Kasumi-1 (cell line): ENCODE data around the gene CELSR3.

Experiments
- DNase-seq, 2 experiments: peaks; one replicate each; lab custom pipeline; 2025; lab: John Stamatoyannopoulos, UW

Gene CELSR3

DNA sequence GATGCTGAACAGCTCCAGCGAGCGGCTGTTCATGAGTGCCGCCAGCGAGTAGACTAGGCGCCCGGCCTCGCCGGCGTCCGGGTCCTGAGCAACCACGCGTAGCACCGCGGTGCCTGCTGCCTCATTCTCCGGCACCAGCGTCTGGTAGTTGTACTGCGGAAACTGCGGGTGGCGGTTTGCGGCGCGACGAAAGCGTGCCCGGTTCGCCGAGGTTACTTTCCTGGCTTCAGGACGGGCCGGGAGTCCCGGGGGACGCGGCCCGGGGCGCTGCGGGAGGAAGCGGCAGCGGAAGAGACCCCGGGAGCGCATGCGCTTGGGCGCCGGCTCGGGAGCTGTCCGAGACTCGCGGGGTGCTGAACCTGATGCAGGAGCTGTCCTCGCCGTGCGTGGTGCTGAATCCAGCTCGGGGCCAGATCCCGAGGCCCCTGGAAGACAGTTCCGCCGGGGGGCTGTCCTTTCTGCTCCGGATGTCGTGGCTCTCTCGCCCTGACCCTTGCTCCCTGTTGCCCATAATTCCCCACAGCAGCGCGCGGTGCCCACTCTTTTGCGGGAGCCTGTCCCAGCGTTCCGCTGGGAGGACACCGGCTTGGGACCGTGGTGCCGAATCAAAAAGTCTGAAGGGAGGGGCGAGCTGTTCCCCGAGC, 1.1 kb downstream of the CELSR3 start:
- peak; percentile 58 for DNase-seq

DNA sequence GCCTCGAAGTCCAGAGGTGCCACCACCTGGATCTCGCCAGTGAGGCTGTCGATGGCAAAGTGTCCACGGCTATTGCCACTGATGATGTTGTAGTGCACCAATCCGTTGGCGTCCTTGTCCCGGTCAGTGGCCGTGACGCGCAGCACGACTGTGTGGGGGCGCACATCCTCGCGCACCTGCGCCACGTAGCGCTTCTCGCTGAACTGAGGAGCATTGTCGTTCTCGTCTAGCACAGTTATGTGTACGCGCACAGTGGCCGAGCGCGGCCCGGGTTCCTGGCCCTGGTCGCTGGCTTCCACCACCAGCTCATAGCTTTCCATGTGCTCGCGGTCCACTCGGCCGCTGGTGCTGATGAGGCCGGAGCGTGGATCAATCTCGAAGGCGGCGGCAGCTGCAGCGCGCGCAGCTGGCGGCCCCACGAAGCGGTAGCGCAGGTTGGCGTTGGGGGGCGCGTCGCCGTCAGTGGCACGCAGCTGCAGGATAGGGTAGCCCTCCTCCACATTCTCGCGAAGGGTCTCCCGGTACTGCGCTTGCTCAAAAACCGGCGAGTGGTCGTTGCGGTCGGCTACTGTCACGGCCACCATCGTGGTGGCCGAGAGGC, 1.8 kb downstream of the CELSR3 start:
- no peak for DNase-seq

DNA sequence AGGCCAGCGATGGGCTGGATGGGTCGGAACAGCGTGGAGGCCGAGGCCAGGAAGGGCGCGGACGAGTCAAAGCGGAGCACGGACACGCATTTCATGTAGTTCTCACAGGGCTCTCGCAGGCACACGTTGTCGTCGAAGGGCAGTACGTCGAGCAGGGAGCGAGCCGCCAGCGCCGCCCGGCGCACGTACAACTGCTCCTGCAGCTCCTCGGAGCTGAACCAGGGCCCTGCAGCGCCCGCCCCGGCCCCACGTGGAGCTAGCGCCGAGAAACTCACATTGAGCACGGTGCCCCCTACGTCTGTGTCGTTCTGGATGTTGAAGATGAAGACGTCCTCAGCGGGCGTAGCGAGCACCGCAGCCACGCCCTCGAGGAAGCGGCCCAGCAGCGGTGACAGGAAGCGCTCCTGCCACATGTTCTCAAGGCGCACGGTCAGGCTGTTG, 5.8 kb downstream of the CELSR3 start:
- peak; percentile 37 to 46 for DNase-seq

DNA sequence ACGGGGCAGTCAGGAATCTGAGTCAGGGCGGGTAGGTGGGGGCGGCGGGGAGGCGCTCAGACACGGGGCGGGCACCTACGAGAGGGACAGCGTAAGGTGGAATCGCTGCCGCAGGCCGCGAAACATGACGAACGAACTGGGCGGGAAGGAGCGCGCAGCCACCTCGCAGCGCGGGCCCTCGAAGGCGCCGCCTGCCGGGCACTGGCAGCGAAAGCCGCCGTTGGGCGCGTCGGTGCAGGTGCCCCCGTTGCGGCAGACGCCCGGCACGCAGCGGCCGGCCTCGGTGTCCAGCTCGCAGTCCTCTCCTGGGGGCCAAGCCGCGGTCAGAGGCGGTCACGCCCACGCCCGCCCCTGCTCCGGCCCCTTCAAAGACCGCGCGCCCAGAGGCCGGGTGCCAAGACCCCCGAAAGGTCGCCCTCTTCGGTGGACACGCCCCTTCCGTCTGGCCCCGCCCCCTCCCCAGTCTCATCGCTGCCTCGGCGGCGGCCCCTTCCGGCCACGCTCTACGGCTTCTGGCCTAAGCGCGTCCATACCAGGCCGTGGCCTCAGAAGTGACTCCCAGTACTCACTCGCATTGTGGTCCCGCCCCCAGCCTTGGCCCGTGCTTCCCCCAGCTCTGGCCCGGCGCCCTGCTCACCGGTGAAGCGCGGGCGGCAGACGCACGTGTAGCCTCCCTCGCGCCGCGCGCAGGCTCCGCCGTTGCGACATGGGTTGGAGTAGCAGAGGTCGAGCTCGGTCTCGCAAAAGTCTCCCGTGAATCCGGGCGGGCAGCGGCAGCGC, 6.4 kb downstream of the CELSR3 start:
- peak; percentile 76 for DNase-seq

DNA sequence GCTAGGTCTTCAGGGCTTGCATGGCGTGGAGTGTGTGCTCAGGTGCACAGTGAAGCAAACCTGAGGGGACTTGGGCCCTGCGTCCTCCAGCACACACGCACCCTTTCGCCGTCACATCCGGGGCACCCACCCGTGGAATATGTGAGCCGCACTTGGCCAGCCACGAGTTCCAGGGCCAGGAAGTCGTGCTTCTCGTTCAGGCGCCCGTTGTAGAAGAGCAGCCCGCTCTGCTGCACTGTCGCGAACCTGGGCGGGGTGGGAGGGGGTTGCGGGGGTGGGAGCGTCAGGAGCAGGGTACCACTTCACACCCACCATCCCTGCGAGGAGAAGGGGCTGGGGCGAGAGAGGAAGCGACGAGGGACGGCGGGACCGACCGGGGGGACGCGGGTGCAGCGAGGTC, 7.1 kb downstream of the CELSR3 start:
- no peak for DNase-seq

DNA sequence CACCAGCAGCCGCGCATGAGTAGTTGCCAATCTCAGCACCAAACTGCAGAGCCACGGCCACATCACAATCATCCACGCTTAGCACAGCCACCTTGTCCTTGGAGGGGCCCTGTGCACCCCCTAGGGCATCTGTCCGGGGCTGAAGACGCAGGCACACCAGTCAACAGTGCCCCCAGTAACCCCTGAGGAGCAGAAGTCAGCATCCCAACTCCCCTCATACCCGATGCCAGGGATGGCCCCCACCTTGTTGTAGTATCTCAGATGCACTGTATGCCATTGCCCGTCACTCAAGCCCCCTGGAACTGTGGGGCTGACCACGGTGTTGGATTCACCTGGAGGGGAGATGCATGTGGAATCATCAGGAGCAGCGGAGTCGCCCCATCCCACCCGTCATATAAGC, 7.6 kb downstream of the CELSR3 start:
- no peak for DNase-seq

DNA sequence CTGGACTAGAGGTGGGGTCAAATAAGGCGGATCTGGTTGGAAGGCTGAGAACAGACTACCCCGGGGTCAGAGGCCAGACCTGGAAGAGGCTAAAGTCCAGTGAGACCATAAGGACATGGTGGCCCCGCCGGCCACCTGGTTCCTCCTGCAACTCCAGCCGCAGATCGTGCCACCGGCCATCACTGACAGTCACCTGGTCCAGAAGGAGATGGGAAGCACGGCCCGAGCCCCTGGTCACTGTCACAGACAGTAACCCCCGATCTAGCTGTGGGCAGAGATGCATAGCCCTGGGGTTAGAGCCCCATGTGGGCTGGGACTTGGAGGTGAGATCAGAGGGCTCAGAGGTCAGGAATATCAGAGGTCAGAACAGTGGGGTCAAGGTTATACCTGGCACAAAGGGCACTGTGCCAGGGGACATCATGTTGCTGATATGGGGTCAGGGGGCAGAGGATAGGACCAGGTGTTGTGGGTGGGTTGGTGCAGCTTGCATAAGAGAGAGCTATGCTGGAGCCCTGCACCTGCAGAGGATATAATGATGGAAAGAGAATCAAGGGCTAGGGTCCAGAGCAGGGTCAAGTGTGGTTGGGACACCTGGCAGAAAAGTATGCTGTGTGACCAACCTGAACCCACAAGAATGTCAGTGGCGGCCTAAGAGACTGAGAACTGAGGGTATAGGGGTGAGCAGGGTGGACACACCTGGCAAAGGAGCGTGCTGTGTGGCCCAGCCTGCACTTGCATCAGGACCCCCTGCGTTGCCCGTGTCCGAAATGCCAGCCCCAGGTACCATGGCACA, 9.6 kb downstream of the CELSR3 start:
- DNase-seq, result no peak

DNA sequence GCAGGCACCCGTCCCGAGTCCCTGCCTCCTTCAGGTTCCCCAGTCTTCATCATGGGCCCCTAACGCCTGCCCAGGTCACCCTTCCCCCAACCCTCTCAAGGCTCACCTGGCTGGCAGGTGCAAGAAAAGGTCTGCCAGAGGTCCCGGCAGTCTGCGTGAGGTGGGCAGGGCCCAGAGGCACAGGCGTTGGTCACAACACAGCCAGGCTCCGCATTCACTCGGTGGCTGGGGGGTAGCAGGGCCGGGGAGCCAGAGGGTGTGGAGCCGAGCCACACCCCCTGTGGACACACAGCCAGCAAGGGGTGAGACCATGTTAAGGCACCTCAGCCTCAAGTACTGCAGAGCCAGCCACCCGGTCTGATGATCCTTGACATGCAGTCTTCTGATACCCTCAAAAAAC, 10.9 kb downstream of the CELSR3 start:
- DNase-seq, result no peak

DNA sequence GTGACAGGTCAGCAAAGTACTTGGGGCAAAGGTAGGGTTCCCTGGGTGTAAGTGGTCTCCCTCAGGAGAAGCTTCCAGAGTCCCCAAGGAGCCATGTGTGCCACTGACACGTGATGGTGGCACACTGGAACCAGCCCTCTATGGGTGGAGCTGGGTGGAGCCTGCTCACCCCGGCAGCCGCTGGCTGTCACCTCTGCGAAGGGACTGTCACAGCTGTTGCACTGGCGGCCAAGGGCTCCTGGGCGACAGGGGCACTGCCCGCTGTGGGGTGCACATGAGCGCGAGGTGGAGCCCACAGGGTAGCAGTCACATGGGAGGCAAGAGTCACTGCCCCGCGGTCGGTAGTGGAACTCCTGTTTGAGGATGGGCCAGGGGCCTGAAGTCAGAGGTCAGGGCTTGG, 12.0 kb downstream of the CELSR3 start:
- no peak for DNase-seq

DNA sequence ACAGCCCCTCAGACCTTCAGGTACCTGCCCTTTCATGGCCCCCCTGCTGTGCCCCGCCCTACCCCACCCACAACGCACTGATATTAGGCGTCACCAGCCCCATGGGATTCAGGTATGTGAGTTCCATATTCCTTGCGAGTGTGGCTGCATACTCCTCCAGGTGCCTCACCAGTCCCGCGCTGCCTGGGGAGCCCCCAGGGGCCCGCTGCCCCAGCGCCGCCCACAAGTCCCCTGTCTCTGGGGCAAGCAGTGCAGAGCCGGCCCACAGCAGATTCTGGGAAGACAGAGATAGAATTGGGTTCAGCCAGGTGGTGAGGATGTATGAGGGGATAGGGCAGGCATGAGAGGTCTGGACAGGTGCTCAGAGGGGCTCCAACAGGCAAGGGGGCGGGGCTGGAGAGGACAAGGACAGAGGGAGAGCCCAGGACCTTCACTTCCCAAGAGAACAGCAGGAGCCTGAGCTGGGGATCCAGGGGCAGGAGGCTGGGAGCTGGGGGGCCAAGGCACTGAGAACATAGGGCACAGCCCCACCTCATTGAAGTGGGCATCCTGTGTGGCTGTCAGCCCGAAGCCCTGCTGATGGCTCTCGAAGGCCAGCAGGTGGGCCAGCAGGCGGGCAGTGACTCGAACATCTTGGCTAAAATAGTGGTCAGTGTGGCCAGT, 14.4 kb downstream of the CELSR3 start:
- no peak for DNase-seq

DNA sequence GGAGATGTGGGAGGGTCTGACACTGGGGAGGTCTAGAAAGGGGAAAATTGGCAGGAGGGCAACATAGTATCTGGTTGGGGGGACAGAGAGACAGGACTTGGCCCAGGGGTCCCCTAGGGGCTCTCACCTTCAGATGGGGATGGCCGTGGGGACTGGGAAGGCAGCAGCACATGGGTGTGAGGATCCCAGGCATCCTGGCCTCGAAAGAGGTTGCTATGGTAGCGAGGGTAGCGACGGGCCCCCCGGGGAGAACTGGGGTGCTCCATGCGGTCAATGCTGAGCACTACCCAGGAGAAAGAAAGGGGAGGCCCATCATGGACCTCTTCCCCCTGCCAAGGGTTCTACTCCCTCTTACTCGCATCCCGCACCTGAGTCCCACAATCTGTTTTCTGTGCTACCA, 15.0 kb downstream of the CELSR3 start:
- DNase-seq, result no peak

DNA sequence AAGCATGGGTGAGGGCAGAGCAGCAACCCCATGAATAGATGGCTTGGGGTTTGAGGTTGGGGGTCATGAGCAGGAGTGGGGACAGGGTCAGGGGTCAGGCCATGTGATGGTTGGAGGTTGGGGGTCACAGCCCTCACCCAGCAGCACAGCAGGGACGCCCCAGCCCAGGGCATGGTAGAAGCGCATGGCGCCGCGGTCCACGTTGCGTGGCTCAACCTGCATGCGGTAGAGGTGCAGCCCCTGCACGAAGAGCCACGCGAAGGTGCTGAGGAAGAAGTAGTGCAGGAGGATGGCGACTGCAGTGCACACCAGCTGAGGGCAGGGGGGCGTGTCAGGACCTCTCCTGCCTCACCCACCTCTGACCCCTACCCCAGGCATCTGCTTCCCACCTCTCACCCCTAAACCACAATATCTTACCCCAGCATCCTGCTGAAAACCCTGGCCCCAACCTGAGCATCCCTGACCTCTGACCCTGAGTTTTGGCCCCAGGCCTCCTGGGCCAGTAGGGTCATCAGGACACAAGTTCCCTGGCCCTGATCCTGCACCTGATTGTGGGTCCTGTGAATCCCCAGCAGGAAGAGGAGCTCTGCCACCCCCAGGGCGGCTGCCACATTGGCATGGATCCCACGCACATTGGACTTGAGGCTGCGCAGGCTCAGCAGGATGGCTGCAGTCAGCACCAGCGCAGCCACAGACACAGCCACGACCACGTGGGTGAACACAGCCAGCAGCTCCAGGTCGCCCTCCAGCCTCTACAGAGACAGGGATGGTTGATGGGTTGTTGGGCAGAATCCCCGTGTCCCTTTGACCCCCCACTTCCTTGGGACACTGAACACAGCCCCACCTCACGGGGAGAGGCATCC, 17.6 kb downstream of the CELSR3 start:
- DNase-seq, result no peak

DNA sequence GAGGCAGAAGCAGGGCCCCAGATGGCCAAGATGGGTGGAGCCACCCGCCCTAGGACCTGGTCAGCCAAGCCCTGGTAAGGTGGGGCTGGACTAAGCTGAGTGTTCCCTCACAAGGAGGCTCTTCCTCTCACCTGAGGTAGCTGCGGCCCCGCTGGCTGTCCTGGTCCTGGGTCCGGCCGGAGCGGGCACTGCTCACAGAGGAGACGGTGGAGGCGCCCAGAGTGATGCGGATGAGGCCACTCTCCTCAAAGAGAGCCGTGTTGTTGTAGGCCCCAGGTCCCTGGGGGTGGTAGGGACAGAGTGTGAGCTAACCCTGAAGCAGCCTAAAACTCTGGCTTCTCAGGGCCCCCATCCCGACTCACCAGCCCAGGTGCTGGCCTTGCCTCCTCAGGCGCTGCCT, 20.1 kb downstream of the CELSR3 start:
- DNase-seq, result no peak

DNA sequence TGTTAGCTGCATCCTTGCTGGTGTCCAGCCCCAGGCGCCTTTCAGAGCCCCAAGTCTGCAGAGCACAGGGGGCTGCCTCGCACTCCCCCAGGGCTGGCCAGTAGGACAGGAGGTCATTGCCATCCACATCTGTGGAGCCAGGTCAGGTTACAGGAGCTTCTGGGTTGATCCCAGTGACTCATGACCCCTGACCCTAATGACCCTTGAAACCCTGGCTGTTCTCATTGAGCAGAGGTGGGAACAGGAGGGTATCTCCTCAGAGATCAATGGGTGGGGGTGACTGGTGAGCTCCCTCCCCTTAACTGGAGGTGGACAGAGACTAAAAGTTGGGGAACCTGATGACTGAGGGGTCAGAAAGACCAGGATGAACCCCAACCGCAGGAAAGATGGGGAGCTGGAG, 21.3 kb downstream of the CELSR3 start:
- DNase-seq, result no peak

DNA sequence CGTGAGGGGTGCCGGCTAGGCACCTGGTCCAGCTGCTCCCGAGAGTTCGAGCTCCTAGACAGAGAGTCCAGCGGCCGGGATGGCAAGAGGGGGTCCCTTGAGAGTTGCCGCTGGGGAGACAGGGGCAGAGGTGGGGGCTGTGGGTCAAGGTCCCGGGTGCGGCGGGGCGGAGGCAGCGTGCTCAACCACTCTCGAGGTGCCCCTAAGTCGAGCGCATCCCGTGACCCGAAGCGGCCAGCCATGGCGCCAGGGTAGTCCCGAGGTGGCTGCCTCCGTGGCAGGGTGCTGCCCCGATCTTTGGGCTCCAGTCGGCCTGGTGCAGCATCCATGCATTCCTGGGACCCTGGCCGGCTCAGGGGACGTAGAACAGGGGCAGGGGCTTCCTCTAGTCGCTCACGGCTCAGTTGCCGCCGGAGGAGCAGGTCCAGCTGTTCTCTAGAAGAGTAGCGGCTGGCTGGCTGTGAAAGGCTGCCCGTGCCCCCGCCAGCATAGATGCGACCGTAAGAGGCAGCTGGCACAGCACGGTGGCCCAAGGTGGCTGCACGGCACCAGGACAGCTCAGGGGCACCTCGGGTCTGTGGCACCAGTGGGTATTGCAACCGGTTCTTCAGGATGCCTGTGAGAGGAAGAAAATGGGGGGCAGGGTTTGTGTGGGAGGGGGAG, 22.6 kb downstream of the CELSR3 start:
- DNase-seq, result no peak

DNA sequence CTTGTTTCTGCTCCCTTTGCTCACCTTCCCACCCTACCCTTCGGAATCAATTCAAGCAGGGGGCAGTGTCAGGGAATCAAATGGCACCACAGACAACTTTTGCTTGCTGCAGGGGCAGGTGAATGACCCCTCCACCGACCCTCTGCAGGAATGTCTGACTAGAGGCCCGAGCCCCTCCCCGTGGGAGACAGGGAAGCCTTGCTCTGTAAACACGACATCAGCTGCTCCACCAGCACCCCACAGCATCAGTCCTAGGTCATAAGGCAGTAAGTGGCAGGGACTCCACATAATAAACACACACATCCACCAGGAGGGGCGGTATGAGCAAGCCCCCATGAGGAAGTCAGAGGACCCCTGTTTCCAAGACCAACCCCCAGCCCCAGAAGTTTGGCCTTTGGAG, 25.4 kb downstream of the CELSR3 start:
- no peak for DNase-seq

DNA sequence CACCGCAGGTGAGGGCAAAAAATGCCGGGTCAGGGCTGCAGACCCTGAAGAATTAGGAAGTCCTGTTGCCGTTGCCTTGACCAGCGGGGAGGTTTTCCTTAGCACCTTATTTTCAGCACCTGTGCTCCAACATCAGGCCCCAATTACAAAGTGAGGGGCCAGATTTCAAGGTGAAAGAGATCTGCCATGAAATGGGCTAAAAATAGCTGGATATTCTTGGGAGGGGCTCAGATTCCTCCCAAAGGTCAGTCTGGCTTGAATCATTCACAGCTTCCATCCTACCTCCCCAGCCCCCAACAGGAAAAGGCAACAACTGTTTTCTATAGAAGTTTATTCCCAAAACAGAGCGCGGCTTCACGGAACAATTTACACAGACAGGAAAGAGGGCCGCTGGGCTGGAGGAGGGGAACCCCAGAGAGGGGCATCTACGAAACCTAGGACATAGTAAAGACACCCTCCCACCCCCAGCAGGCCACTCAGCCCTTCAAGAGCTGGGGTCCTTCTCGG, 26.5 kb downstream of the CELSR3 start:
- DNase-seq, result no peak

DNA sequence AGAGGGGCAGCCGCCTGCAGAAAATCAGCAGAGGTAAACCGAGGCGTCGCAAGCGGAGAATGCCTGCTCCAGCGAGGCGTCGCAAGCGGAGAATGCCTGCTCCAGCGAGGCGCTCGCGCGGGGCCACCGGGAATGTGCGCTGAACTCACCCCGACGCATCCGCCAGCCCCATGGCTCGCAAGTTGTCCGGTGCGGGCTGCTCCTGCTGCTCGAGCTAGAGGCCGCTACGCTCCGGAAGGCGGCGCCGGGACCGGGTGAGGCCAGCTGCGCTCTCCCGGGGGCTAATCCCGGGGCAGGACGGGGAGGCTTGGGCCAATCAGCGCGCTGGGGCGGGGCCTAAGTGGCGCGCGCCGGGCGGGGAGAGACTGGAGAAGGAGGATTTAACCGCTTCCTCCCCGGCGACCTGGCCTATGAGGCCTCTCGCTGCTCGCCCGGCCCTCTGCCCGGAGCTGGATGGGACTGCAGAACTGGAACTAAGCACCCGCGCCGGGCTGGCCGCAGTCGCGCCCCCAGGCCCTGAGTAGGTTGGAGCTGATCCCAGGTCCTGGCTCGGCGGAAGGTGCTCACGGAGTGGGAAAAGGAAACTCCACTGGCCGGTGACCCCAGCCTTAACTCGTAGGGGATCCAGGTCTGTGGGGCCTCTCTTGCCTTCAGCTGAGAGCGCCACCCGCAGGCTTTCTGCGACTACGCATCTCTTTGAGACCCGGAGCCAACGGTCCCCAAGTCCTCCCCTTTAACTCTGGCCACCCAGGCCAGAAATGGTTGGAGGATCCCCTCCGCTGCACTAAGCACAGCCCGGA, 27.3 kb downstream of the CELSR3 start, which contains the start of gene SLC26A6:
Gene SLC26A6 (minus strand): TSS at position 240 of the 800 bp plus-strand sequence. CDS start 68 bp downstream, at position 172.
- peak; percentile 93 to 94 for DNase-seq

DNA sequence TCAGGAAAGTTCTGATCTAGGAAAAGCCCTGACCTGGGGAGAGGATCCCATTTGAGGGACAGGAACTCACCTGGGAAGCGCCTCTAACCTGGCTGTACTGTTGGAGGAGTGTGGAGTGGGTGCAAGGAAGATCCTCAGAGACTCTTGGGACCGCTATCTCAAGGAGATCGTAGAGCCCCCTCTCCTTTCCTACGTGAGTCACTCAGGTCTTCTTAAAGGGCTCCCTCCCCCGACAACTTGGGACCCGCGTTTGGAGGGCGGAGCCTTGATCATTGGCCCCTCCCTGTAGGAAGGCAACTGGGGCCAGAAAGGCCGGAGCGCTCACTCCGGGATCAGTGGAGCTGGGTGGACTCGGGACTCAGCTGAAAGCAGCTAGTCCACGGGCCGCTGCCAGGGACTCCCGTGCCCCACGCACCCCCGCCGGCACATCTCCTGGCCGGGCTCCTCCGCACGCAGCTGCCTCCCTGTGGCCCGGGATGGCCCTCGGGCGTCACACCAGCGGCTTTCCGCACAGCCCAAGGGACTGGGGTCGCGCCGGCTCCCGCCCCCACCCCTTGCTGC, 27.9 kb downstream of the CELSR3 start:
- DNase-seq, result peak; percentile 49 to 54
